CD4-positive, alpha-beta memory T cell (primary cell): ENCODE data around the gene MLPH. TPM values are rescaled to one million over a fixed set of nuclear protein-coding genes. Genes with fewer than 3 reads are reported as not detected.

Experiments
- CTCF ChIA-PET: fragments of 350-600 bp; sonication (Branson Sonifier 250); formaldehyde crosslinking; loops from one replicate; lab custom pipeline; 2021; ENCODE audit warnings: inconsistent platforms; ENCODE audit not compliant: partially characterized antibody; lab: Charles Lee
- POLR2A ChIA-PET: fragments of 350-600 bp; sonication (Branson Sonifier 250); formaldehyde crosslinking; loops from one replicate; lab custom pipeline; 2021; ENCODE audit not compliant: partially characterized antibody; lab: Charles Lee
- DNase-seq, 5 donors: peaks; one replicate each; pipeline versions ENCODE4 v3.0.0 to v3.0.0-alpha.2; 2020 to 2022; ENCODE audit warnings: mixed read lengths in 1 of 5
- H3K27ac ChIP-seq: one replicate; pipeline ENCODE4 v1.7.0; 2013; ENCODE audit warnings: low read depth, low read length
- H3K27me3 ChIP-seq: 2 replicates; pipeline ENCODE4 v1.7.0; 2013; ENCODE audit warnings: mild to moderate bottlenecking, low read length, moderate library complexity; ENCODE audit not compliant: insufficient read depth
- H3K36me3 ChIP-seq: 2 replicates; pipeline ENCODE4 v1.7.0; 2013; ENCODE audit warnings: mild to moderate bottlenecking, low read length, moderate library complexity; ENCODE audit not compliant: insufficient read depth
- H3K4me1 ChIP-seq: 2 replicates; pipeline ENCODE4 v1.7.0; 2013; ENCODE audit warnings: mild to moderate bottlenecking, low read length, moderate library complexity; ENCODE audit not compliant: insufficient read depth
- H3K4me3 ChIP-seq, 2 donors: one replicate each; pipeline ENCODE4 v1.7.0; 2013; ENCODE audit warnings: low read length in 2 of 2, mild to moderate bottlenecking in 1 of 2
- H3K9me3 ChIP-seq, 2 donors: one replicate each; pipeline ENCODE4 v1.7.0; 2013; ENCODE audit warnings: low read length in 2 of 2, control low read depth in 1 of 2; ENCODE audit not compliant: control insufficient read depth in 1 of 2
- H3K27ac Mint-ChIP-seq, 7 donors: one replicate each; pipeline ENCODE4 v1.8.0; 2020 to 2021; ENCODE audit warnings: mixed read lengths in 7 of 7, mild to moderate bottlenecking in 6 of 7, inconsistent platforms in 3 of 7, moderate library complexity in 3 of 7
- H3K27me3 Mint-ChIP-seq, 2 donors: one replicate each; pipeline ENCODE4 v1.8.0; 2020 to 2021; ENCODE audit warnings: mixed read lengths in 2 of 2
- H3K36me3 Mint-ChIP-seq, 2 donors: one replicate each; pipeline ENCODE4 v1.8.0; 2020 to 2021; ENCODE audit warnings: mixed read lengths in 2 of 2, inconsistent platforms in 1 of 2, mild to moderate bottlenecking in 1 of 2
- H3K4me1 Mint-ChIP-seq, 4 donors: one replicate each; pipeline ENCODE4 v1.8.0; 2020 to 2021; ENCODE audit warnings: mixed read lengths in 4 of 4, mild to moderate bottlenecking in 1 of 4
- H3K4me3 Mint-ChIP-seq, 8 donors: one replicate each; pipeline ENCODE4 v1.8.0; 2020 to 2021; ENCODE audit warnings: mixed read lengths in 8 of 8, mild to moderate bottlenecking in 7 of 8, moderate library complexity in 6 of 8, inconsistent platforms in 3 of 8
- H3K9me3 Mint-ChIP-seq, 8 donors: one replicate each; pipeline ENCODE4 v1.8.0; 2020 to 2021; ENCODE audit warnings: mixed read lengths in 8 of 8, mild to moderate bottlenecking in 5 of 8, inconsistent platforms in 3 of 8, moderate library complexity in 1 of 8
- intact Hi-C: fragments of 100-400 bp; cut with micrococcal nuclease; formaldehyde crosslinking; loops from one replicate; pipeline ENCODE4 v1.15.1; 2023
- polyA plus RNA-seq, 2 donors: library from polyadenylated mRNA; unstranded; fragments of 300-500 nt; fragmentation: Illumina TruSeq; gene quantifications; one replicate each; pipeline ENCODE4 v1.2.3, GENCODE V29; 2021
- total RNA-seq, 2 experiments: library from RNA; stranded (reverse); gene quantifications; one replicate each; pipeline ENCODE4 v1.2.3, GENCODE V29; 2021

Gene MLPH
- total and polyA plus RNA-seq, 4 experiments from 2014 or later: not detected

- Mint-ChIP-seq H3K27ac (no peak overlapping the region), H3K4me1 (peaks cover 22 to 32% (median 29%) of the 10 kb centered on the region in 4 donors), H3K27me3 (no peaks in the 10 kb centered on the region), H3K4me3 (peak overlapping the region in 1 of 8 donors; percentile 39), H3K9me3 (no peaks in the 10 kb centered on the region), H3K36me3 (no peaks in the 10 kb centered on the region)
- no peak for DNase-seq
- intact Hi-C loops: no loop called here
- Histone ChIP-seq H3K27ac (no peak overlapping the region), H3K4me1 (peaks cover 29% of the 10 kb centered on the region), H3K9me3 (no peaks in the 10 kb centered on the region), H3K27me3 (no peaks in the 10 kb centered on the region), H3K36me3 (no peaks in the 10 kb centered on the region), H3K4me3 (no peak overlapping the region)
- CTCF ChIA-PET: interaction anchor here (0.7 to 4.1 kb wide), 4 partner anchors 14 to 31 kb away, joined by 3 to 54 read pairs (median 10); no protein-coding TSS in a partner anchor
- POLR2A ChIA-PET: interaction anchor here (0.6 to 6.2 kb wide), 3 partner anchors 10 to 160 kb away, joined by 3 to 31 read pairs (median 19); no protein-coding TSS in a partner anchor
These were observed 43.0 kb upstream of the MLPH start for GRCh38 chr2:237444071-237444470.

- Histone ChIP-seq H3K27ac (no peak overlapping the region), H3K27me3 (no peaks in the 10 kb centered on the region), H3K4me1 (peaks cover 19% of the 10 kb centered on the region), H3K36me3 (no peaks in the 10 kb centered on the region), H3K9me3 (no peaks in the 10 kb centered on the region), H3K4me3 (no peak overlapping the region)
- Mint-ChIP-seq H3K27me3 (no peaks in the 10 kb centered on the region), H3K4me1 (peaks cover 18 to 30% (median 25%) of the 10 kb centered on the region in 4 donors), H3K4me3 (no peak overlapping the region), H3K27ac (peak overlapping the region in 1 of 7 donors; percentile 46), H3K36me3 (no peaks in the 10 kb centered on the region), H3K9me3 (no peaks in the 10 kb centered on the region)
- DNase-seq: no peak
- intact Hi-C loops: no loop called here
- ChIA-PET POLR2A (interaction anchor here (1.0 to 6.2 kb wide), 2 partner anchors 12 to 16 kb away, joined by 3 to 31 read pairs; no protein-coding TSS in a partner anchor), CTCF (interaction anchor here (1.0 to 1.4 kb wide), 3 partner anchors 11 to 25 kb away, joined by 3 read pairs; no protein-coding TSS in a partner anchor)
These were observed 41.3 kb upstream of the MLPH start for GRCh38 chr2:237445611-237446337.

DNA sequence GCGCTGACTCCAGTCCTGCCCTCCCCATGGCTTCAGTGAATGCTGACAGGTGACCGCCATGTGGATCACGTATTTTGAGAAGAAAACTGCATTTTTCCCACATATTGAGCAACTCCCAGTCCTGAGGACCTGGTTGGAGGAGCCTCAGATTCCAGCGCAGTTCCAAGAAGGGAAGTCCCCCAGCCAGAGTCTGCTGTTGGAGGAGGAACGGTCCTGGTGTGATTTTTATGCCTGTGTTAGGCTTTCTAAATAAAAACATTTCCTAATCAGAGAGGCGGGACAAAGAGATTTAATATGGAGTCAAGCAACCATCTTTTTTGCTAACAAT lies 40.7 kb upstream of the MLPH start:
- H3K9me3 ChIP-seq: no peaks in the 10 kb centered on the region
- Mint-ChIP-seq H3K9me3 (no peaks in the 10 kb centered on the region), H3K4me3 (no peak overlapping the region), H3K4me1 (peaks cover 14 to 25% (median 20%) of the 10 kb centered on the region in 4 donors), H3K36me3 (no peaks in the 10 kb centered on the region), H3K27ac (no peak overlapping the region), H3K27me3 (no peaks in the 10 kb centered on the region)
- no peaks in the 10 kb centered on the region for H3K36me3 ChIP-seq
- intact Hi-C loops: no loop called here
- POLR2A ChIA-PET: interaction anchor here (0.5 to 6.2 kb wide), 2 partner anchors 12 to 25 kb away, joined by 3 to 31 read pairs; no protein-coding TSS in a partner anchor
- DNase-seq: no peak
- H3K27me3 ChIP-seq: no peaks in the 10 kb centered on the region
- H3K4me3 ChIP-seq: no peak overlapping the region
- H3K4me1 ChIP-seq: peaks cover 14% of the 10 kb centered on the region
- H3K27ac ChIP-seq: no peak overlapping the region
- CTCF ChIA-PET: interaction anchor here (1.2 to 1.4 kb wide), 2 partner anchors 11 to 25 kb away, joined by 3 read pairs; no protein-coding TSS in a partner anchor

DNA sequence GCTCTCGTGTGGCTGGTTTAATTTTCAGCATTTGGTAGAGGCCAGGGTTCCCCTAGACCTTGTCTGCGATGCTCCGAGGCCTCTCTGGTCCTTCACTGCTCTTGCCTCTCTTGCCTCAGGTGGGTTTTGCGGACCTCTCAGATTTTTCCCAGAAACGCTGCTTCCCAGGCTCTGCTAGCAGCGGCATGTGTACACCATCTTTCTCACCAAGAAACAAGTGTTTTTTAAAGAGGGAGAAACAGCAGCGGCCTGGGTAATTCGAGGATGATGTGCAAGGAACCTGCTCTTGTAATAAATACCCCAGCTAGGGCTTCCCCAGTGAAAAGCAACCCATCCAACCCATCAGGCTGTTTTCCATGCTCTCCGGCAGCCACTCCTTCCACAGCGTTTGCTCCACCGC lies 39.6 kb upstream of the MLPH start:
- POLR2A ChIA-PET: no interaction called here
- Mint-ChIP-seq H3K9me3 (no peaks in the 10 kb centered on the region), H3K4me1 (peaks cover 5 to 13% (median 8%) of the 10 kb centered on the region in 4 donors), H3K27me3 (no peaks in the 10 kb centered on the region), H3K27ac (no peak overlapping the region), H3K36me3 (no peaks in the 10 kb centered on the region), H3K4me3 (no peak overlapping the region)
- H3K9me3 ChIP-seq: no peaks in the 10 kb centered on the region
- intact Hi-C loops: no loop called here
- H3K36me3 ChIP-seq: no peaks in the 10 kb centered on the region
- no peak for DNase-seq
- no peak overlapping the region for H3K4me3 ChIP-seq
- CTCF ChIA-PET: interaction anchor here (2.3 to 4.6 kb wide), 2 partner anchors 26 to 27 kb away, joined by 8 to 19 read pairs; no protein-coding TSS in a partner anchor
- peaks cover 2% of the 10 kb centered on the region for H3K4me1 ChIP-seq
- no peak overlapping the region for H3K27ac ChIP-seq
- H3K27me3 ChIP-seq: no peaks in the 10 kb centered on the region

- ChIA-PET POLR2A (interaction anchor here (2.2 kb wide), 1 partner anchor 14 kb away, joined by 7 read pairs; no protein-coding TSS in a partner anchor), CTCF (interaction anchor here (2.0 to 4.6 kb wide), 3 partner anchors 15 to 27 kb away, joined by 4 to 19 read pairs (median 8); no protein-coding TSS in a partner anchor)
- no peaks in the 10 kb centered on the region for H3K9me3 Mint-ChIP-seq
- H3K36me3 Mint-ChIP-seq: no peaks in the 10 kb centered on the region
- Histone ChIP-seq H3K27me3 (no peaks in the 10 kb centered on the region), H3K4me1 (no peaks in the 10 kb centered on the region), H3K9me3 (no peaks in the 10 kb centered on the region), H3K4me3 (no peak overlapping the region), H3K36me3 (no peaks in the 10 kb centered on the region), H3K27ac (no peak overlapping the region)
- intact Hi-C loops: no loop called here
- peaks cover under 1 to 10% (median 6%) of the 10 kb centered on the region in 4 donors for H3K4me1 Mint-ChIP-seq
- H3K27ac Mint-ChIP-seq: no peak overlapping the region
- no peaks in the 10 kb centered on the region for H3K27me3 Mint-ChIP-seq
- H3K4me3 Mint-ChIP-seq: no peak overlapping the region
- DNase-seq: no peak
These were observed 38.9 kb upstream of the MLPH start for GRCh38 chr2:237448171-237448570.

DNA sequence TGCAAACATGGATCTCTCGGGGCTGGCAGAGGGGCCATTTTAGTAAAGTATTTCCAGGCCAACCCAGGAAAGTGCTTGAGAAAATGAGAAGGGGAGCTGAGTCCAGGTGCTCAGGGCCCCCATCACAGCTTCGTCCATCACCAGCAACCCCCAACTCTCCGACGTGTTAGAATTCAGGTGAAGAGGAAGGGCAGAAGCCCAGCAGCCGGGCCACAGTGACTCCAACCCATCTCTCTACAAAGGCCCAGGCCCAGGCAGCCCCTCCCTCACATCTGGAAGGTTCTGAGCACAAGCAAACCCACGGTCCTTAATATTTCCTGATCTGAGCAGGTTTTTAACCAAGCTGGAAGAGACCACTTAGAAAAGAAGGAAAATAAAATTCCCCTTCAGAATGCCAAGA lies 38.4 kb upstream of the MLPH start:
- ChIA-PET POLR2A (interaction anchor here (2.2 kb wide), 1 partner anchor 15 kb away, joined by 7 read pairs; no protein-coding TSS in a partner anchor), CTCF (interaction anchor here (0.6 to 4.6 kb wide), 4 partner anchors 16 to 132 kb away, joined by 4 to 19 read pairs (median 6); no protein-coding TSS in a partner anchor)
- Mint-ChIP-seq H3K36me3 (no peaks in the 10 kb centered on the region), H3K4me1 (peaks cover 0 to 10% (median 6%) of the 10 kb centered on the region in 4 donors), H3K27ac (no peak overlapping the region), H3K27me3 (no peaks in the 10 kb centered on the region), H3K4me3 (no peak overlapping the region), H3K9me3 (no peaks in the 10 kb centered on the region)
- no peaks in the 10 kb centered on the region for H3K4me1 ChIP-seq
- no peaks in the 10 kb centered on the region for H3K27me3 ChIP-seq
- H3K27ac ChIP-seq: no peak overlapping the region
- H3K9me3 ChIP-seq: no peaks in the 10 kb centered on the region
- no peak overlapping the region for H3K4me3 ChIP-seq
- intact Hi-C loops: no loop called here
- DNase-seq: no peak
- no peaks in the 10 kb centered on the region for H3K36me3 ChIP-seq
